GM18870 (cell line): ENCODE results near the gene LRRC75A.
"Not testable (repeated sequence)": the region's sequence is repeated elsewhere in the genome, so short reads cannot be mapped to it uniquely, and the experiment has no call there.

ENCODE experiments used
- ATAC-seq: cut with Tn5 transposase; IDR thresholded peaks from one replicate; pipeline ENCODE4 v1.9.1; 2021; ENCODE audit warnings: moderate library complexity; ENCODE audit not compliant: unreplicated experiment

The LRRC75A gene, protein sequence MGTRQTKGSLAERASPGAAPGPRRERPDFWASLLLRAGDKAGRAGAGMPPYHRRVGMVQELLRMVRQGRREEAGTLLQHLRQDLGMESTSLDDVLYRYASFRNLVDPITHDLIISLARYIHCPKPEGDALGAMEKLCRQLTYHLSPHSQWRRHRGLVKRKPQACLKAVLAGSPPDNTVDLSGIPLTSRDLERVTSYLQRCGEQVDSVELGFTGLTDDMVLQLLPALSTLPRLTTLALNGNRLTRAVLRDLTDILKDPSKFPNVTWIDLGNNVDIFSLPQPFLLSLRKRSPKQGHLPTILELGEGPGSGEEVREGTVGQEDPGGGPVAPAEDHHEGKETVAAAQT

GRCh38 chr17:16491703-16492612, at the start of gene LRRC75A:
LRRC75A (minus strand) TSS chr17:16492193; CDS start chr17:16491990, 203 bp downstream.
- no peak for ATAC-seq

DNA sequence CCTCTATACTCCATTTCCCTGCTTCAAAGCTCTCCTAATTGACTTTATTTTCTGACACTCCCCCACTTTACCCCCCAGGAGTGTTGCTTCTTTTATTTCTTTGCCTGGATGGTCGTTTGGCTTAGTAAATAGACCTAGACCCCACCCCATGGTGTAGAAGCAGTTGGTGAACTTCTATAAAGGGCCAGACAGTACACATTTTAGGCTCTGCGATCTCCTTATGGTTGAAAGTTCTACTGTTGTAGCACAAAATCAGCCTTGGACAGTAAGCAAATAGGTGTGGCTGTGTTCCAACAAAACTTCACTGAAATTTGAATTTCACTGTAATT, 45.1 kb upstream of the LRRC75A start:
- no peak for ATAC-seq

GRCh38 chr17:16534236-16534635, 42.2 kb upstream of the LRRC75A start:
- no peak for ATAC-seq

DNA sequence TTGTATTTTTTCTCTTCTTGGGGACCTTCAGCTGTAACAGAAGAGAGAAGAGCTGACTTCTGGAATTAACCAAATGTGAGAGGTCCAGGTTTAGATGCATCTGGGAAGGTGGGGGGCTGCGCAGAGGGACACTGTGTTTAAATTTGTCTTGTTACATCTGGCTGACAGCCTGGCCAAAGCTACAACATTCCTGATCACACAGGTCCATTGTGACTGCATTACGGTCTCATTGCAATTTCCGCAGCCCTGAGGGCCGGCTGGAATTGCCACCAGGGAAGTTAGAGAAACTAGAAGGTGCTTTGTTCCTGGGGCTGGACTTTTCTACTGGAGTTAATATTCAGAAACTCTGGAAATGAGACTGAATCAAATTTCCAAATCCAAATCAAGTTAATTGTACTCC, 37.9 kb upstream of the LRRC75A start:
- ATAC-seq = no peak

DNA sequence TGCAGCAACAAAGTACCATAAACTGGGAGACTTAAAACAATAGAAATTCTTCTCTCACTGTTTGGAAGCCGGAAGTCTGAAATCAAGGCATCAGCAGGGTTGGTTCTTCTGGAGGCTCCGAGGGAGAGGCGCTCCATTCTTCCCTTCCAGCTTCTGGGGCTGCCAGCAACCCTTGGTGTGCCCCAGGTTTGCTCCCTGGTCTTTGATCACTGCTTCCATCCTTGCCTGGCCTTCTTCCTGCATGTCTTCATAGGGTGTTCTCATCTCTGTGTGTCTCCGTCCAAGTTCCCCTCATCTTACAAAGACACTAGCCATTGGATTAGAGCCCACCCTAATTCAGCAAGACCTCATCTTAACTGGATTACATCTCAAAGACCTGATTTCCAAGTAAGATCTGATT, 35.3 kb upstream of the LRRC75A start:
- no peak for ATAC-seq

- not testable (repeated sequence) for ATAC-seq
Observed at GRCh38 chr17:16525556-16525955, 33.6 kb upstream of the LRRC75A start.

GRCh38 chr17:16521070-16521727, 29.2 kb upstream of the LRRC75A start:
- ATAC-seq = peak; percentile 81

DNA sequence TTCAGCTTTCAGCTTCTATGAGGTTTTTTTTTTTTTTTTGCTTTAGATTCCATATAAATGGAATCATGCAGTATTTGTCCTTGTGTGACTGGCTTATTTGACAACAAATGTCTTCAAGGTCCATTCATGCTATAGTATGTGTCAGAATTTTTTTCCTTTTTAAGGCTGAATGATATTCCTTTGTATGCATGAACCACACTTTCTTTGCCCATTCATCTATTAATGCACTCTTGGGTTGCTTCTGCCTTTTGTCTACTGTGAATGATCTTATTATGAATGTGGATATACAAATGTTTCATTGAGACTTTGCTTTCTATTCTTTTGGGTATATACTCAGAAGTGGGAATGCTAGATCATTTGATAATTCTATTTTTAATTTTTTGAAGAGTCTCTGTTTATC, 27.0 kb upstream of the LRRC75A start:
- no peak for ATAC-seq

- ATAC-seq = no peak
Observed at GRCh38 chr17:16517477-16517876, 25.5 kb upstream of the LRRC75A start.

DNA sequence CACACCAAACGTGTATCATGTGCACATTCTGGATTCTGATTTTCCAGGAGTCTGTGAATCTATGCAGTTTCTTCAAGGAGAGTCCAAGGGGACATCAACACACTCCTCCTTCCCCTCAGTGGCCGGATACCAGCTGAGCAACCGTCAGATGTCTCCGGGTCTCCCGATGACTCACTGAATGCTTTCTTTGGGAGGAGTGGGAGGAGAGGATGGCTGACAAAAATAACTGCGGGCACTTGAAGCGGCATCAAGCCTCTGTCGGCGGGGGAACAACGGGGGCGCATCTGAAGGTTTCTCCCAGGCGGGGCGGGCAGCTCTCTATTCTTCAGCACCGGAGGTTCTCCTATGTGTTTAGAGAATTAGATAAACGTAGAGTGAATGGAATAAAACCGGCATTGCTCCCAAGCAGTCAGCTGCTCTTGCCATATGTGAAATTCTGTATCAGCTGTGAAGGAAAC, 24.6 kb upstream of the LRRC75A start:
- ATAC-seq = no peak

DNA sequence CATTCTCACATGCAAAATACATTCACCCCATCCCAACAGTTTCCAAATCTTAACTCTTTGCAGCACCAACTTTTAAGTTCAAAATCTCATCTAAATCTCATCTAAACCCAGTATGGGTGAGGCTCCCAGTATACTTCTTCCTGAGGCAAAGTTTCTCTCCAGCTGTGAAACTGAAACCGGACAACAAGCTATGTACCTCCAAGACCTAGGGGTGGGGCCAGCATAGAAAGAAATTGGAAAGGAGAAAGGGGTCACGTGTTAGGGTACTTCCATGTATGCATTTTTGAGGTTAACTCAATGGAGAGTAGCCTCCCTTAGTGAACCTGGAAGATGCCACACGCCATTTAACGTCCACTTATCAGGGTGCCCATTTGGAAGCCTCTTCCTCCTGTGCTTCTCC, 23.9 kb upstream of the LRRC75A start:
- no peak for ATAC-seq

DNA sequence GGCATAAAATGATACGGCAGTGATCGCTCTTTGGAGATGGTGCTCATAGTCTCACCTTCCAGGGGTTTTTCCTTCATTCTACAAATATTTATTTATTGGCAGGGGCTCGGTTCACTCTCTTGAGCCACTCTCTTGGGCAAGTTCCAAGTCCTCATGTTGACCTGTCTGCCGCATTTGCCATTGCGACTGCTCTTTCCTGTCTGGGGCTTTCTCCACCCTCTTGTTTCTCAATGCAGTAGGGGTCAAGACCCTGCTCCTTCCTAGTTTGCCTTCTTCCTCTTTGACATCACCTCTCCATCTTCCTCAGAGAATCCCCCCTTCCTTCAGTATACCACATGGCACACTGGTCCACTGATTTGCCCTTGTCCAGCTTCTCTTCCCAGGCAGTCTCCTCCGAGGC, 21.9 kb upstream of the LRRC75A start:
- no peak for ATAC-seq

DNA sequence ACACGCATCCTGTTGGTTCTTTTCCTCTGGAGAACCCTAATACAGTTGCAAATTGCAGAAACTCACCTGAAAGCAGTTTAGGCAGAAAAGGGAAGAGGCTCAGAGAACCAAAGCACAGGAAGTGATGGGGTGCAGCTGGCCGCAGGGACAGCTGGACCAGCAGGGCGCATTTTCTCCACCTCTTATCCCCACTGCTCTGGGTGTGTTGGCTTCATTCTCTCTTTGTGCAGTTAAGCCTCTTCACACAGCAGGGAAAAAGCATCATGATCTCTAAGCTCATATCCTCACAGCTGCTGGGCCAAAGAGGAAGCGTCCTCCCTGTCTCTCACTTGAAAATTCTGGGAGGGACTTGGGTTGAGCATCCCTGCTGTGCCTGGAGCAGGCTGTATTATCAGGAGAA, 20.0 kb upstream of the LRRC75A start:
- no peak for ATAC-seq

DNA sequence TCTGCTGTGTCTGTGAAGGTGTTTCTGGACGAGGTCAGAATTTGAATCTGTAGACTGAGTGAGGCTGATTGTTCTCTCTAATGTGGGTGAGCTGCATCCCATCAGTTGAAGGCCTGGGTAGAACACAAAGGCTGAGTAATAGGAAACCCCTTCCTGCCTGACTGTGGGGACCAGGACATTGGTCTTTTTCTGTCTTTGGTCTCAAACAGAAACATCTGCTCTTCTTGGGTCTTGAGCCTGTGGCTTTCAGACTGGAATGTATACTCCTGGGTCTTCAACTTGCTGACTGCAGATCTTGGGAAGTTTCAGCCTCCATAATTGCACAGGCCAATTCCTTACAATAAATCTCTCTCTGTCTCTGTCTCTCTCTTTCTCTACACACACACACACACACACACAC, 19.6 kb upstream of the LRRC75A start:
- no peak for ATAC-seq

- no peak for ATAC-seq
Observed at GRCh38 chr17:16507918-16508533, 16.0 kb upstream of the LRRC75A start.

- ATAC-seq = no peak
Observed at GRCh38 chr17:16506188-16506587, 14.2 kb upstream of the LRRC75A start.

DNA sequence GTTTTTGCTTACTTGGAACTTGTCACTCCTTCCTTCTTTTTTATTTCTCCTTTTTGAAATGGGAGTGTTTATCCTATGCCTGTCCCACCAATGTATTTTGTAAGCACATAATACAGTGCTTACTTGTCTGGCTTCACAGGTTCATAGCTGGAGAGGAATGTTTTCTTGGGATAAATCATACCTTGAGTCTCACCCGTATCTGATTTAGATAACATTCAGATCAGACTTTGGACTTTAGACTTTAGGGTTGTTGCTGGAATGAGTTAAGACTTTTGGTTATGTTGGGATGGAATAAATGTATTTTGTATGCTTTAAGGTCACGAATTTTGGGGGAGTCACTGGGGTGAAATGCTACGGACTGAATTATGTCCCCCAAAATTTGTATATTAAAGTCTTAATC, 13.0 kb upstream of the LRRC75A start:
- ATAC-seq = no peak

GRCh38 chr17:16496820-16497489, 5.0 kb upstream of the LRRC75A start:
- no peak for ATAC-seq

DNA sequence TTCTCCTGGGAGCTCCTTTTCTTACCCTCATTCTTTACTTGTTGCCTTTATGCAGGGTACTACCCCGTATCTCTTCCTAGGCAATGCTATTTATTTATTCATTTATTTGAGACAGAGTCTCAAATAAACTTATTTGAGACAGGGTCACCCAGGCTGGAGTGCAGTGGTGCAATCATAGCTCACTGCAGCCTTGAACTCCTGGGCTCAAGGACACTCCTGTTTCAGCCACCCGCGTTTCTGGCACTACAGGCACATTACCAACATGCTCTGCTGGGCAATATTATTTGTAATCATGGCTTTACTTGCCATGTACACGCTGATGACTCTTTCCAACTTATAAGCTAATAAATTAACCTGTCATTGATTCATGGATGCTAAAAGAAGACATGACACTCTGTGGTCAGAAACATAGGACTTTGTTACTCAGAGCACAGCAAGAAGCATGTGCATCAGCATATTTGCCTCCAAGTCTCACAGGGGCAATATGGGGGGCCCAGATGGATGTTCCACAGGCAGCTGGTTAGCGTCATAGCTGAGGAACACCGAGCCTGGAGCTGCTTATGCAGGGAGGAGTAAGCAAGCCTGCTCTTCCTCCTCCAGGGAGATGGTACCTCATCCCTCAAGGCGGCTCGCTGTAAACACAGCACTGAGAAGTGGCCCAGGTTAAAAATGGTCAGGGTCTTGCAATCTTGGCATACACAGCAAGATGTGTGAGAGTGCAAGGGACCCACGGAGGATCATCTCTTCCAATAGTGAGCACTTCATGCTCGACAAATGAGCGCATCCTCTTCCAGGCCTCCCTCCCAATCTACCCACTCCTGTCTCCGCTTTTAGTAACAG, 4.2 kb upstream of the LRRC75A start:
- no peak for ATAC-seq

DNA sequence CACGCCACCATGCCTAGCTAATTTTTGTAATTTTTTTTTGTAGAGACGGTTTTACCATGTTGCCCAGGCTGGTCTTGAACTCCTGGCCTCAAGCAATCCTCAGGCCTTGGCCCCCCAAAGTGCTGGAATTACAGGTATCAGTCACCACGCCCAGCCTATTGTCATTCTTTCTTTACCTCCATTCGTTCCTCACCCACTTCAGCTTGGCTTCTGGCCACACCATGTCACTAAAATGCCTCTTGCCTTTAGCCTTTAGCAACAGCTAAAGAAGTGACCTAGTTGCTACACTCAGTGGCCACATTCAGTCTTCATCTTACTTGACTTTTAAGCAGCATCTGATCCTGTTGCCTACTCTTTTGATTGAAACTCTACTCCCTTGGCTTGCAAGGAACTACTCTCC, 3.6 kb upstream of the LRRC75A start:
- no peak for ATAC-seq
